Measurements from ENCODE around the gene LENG1.

GRCh38 chr19:54203151-54203611, 43.7 kb upstream of the LENG1 start:
- TF ChIP-seq POLR2A (IDR thresholded peaks at IDR 0.05; ENCODE audit: low read length) = no peak
- no peak for TF ChIP-seq GATA1 (IDR thresholded peaks at IDR 0.05; ENCODE audit: low read depth, low read length)
